DMS153 treated with DMSO at 0.1 percent for 48 hours (cell line): ENCODE measurements around the gene GLIPR1L1.
A peak's percentile ranks its signal among the peaks of the same experiment; 100 is the strongest.

Source experiments
- DNase-seq: peaks from one replicate; lab custom pipeline; 2025; ENCODE audit not compliant: unreplicated experiment; lab: John Stamatoyannopoulos, UW

The GLIPR1L1 gene

GRCh38 chr12:75349946-75350345 is 15.5 kb downstream of the GLIPR1L1 start:
- no peak for DNase-seq

GRCh38 chr12:75350413-75350812 is 15.9 kb downstream of the GLIPR1L1 start:
- no peak for DNase-seq

GRCh38 chr12:75354011-75354410 is 19.5 kb downstream of the GLIPR1L1 start:
- no peak for DNase-seq

- no peak for DNase-seq
Measured at GRCh38 chr12:75360920-75361319, 26.4 kb downstream of the GLIPR1L1 start.

- no peak for DNase-seq
Measured at GRCh38 chr12:75361408-75361807, 26.9 kb downstream of the GLIPR1L1 start.

- no peak for DNase-seq
Measured at GRCh38 chr12:75364919-75365318, 30.4 kb downstream of the GLIPR1L1 start.

- DNase-seq: no peak
Measured at GRCh38 chr12:75366629-75367028, 32.2 kb downstream of the GLIPR1L1 start.

GRCh38 chr12:75374971-75375370 is 40.5 kb downstream of the GLIPR1L1 start:
- DNase-seq: no peak

GRCh38 chr12:75378354-75378753 is 43.9 kb downstream of the GLIPR1L1 start:
- DNase-seq: no peak

GRCh38 chr12:75389061-75389460 is 54.6 kb downstream of the GLIPR1L1 start:
- DNase-seq: no peak

- no peak for DNase-seq
Measured at GRCh38 chr12:75389706-75390105, 55.2 kb downstream of the GLIPR1L1 start.

- DNase-seq: no peak
Measured at GRCh38 chr12:75390156-75390898, 55.9 kb downstream of the GLIPR1L1 start.

GRCh38 chr12:75390899-75391538 is 56.5 kb downstream of the GLIPR1L1 start, which contains the start of gene GLIPR1L2:
GLIPR1L2 (plus strand) TSS chr12:75391089; CDS start chr12:75391117, 28 bp downstream.
- peak; percentile 95 for DNase-seq

- DNase-seq: no peak
Measured at GRCh38 chr12:75404231-75404630, 69.8 kb downstream of the GLIPR1L1 start.

- DNase-seq: no peak
Measured at GRCh38 chr12:75407683-75408082, 73.2 kb downstream of the GLIPR1L1 start.

- DNase-seq: no peak
Measured at GRCh38 chr12:75409830-75410229, 75.4 kb downstream of the GLIPR1L1 start.

- no peak for DNase-seq
Measured at GRCh38 chr12:75414671-75415070, 80.2 kb downstream of the GLIPR1L1 start.

GRCh38 chr12:75419841-75420240 is 85.4 kb downstream of the GLIPR1L1 start:
- no peak for DNase-seq
